NOMO-1 (cell line): ENCODE measurements around the gene BIRC6.
A peak's percentile ranks its signal among the peaks of the same experiment; 100 is the strongest.

ENCODE experiments used
- DNase-seq, 2 experiments: peaks; one replicate each; lab custom pipeline; 2025; ENCODE audit not compliant: unreplicated experiment in 2 of 2; lab: John Stamatoyannopoulos, UW

BIRC6 gene

GRCh38 chr2:32375228-32375892, 18.5 kb downstream of the BIRC6 start:
- no peak for DNase-seq

GRCh38 chr2:32376756-32377155, 19.9 kb downstream of the BIRC6 start:
- no peak for DNase-seq

- DNase-seq = no peak
Observed at GRCh38 chr2:32377928-32378327, 21.1 kb downstream of the BIRC6 start.

GRCh38 chr2:32379352-32379751, 22.5 kb downstream of the BIRC6 start:
- DNase-seq = no peak

GRCh38 chr2:32383858-32384257, 27.0 kb downstream of the BIRC6 start:
- no peak for DNase-seq

GRCh38 chr2:32384529-32384928, 27.7 kb downstream of the BIRC6 start:
- DNase-seq = no peak

GRCh38 chr2:32386739-32387138, 29.9 kb downstream of the BIRC6 start:
- DNase-seq = peak in 1 of 2 experiments; percentile 16

GRCh38 chr2:32399221-32399620, 42.4 kb downstream of the BIRC6 start:
- DNase-seq = no peak

GRCh38 chr2:32402091-32402490, 45.3 kb downstream of the BIRC6 start:
- DNase-seq = no peak

- no peak for DNase-seq
Observed at GRCh38 chr2:32403782-32404181, 47.0 kb downstream of the BIRC6 start.

GRCh38 chr2:32404691-32405090, 47.9 kb downstream of the BIRC6 start:
- DNase-seq = no peak

- no peak for DNase-seq
Observed at GRCh38 chr2:32416519-32416918, 59.7 kb downstream of the BIRC6 start.

GRCh38 chr2:32417659-32418058, 60.8 kb downstream of the BIRC6 start:
- no peak for DNase-seq

- no peak for DNase-seq
Observed at GRCh38 chr2:32418778-32419177, 62.0 kb downstream of the BIRC6 start.

GRCh38 chr2:32422133-32422532, 65.3 kb downstream of the BIRC6 start:
- no peak for DNase-seq

GRCh38 chr2:32423536-32423935, 66.7 kb downstream of the BIRC6 start:
- no peak for DNase-seq

GRCh38 chr2:32424739-32425138, 67.9 kb downstream of the BIRC6 start:
- no peak for DNase-seq

GRCh38 chr2:32425719-32426141, 68.9 kb downstream of the BIRC6 start:
- DNase-seq = no peak

GRCh38 chr2:32427672-32428610, 71.1 kb downstream of the BIRC6 start:
- no peak for DNase-seq

GRCh38 chr2:32430804-32431203, 74.0 kb downstream of the BIRC6 start:
- DNase-seq = no peak

GRCh38 chr2:32436150-32436549, 79.3 kb downstream of the BIRC6 start:
- no peak for DNase-seq

- DNase-seq = no peak
Observed at GRCh38 chr2:32442020-32442467, 85.2 kb downstream of the BIRC6 start.
